H1 (cell line): ENCODE results near the gene MISFA. TPM values are rescaled to one million over a fixed set of nuclear protein-coding genes. Genes with fewer than 3 reads are reported as not detected.

Experiments
- CTCF ChIA-PET: fragments of 300-600 bp; sonication (Branson Sonifier 250); formaldehyde crosslinking; loops from one replicate; lab custom pipeline; 2021; ENCODE audit not compliant: partially characterized antibody; lab: Charles Lee
- POLR2A ChIA-PET: fragments of 300-600 bp; sonication (Branson Sonifier 250); formaldehyde crosslinking; loops from one replicate; lab custom pipeline; 2021; ENCODE audit warnings: inconsistent platforms; ENCODE audit not compliant: partially characterized antibody; lab: Charles Lee
- DNase-seq, 2 experiments: peaks; one replicate each; pipeline versions ENCODE4 v3.0.0 to v3.0.0-alpha.2; 2010 to 2022; ENCODE audit warnings: low spot score in 2 of 2, low read depth in 1 of 2, mixed read lengths in 1 of 2
- FAIRE-seq: peaks from 2 replicates; lab custom pipeline; 2011; peaks lifted over from hg19 to GRCh38; lab: Jason Lieb, UNC
- H2AFZ ChIP-seq: 2 replicates; pipeline ENCODE4 v1.8.1; 2012; ENCODE audit warnings: low read length, inconsistent platforms
- H2AK5ac ChIP-seq: 2 replicates; pipeline ENCODE4 v1.6.1; 2013; ENCODE audit warnings: low read depth, low read length
- H2BK120ac ChIP-seq: replicated peaks from 2 replicates; pipeline ENCODE3; 2013; ENCODE audit warnings: low read depth, low read length, inconsistent platforms
- H2BK12ac ChIP-seq: 2 replicates; pipeline ENCODE4 v1.6.1; 2013; ENCODE audit warnings: low read depth, low read length
- H2BK15ac ChIP-seq: 2 replicates; pipeline ENCODE4 v1.6.1; 2013; ENCODE audit warnings: low read length
- H2BK20ac ChIP-seq: 2 replicates; pipeline ENCODE4 v1.6.1; 2013; ENCODE audit warnings: low read length
- H2BK5ac ChIP-seq: 2 replicates; pipeline ENCODE4 v1.6.1; 2013; ENCODE audit warnings: low read depth, low read length
- H3K14ac ChIP-seq: 2 replicates; pipeline ENCODE4 v1.6.1; 2013; ENCODE audit warnings: inconsistent platforms; ENCODE audit not compliant: insufficient read length
- H3K18ac ChIP-seq: 2 replicates; pipeline ENCODE4 v1.6.1; 2013; ENCODE audit warnings: low read length; ENCODE audit errors: extremely low read depth
- H3K23ac ChIP-seq: 2 replicates; pipeline ENCODE4 v1.6.1; 2013; ENCODE audit warnings: inconsistent platforms; ENCODE audit not compliant: insufficient read length
- H3K23me2 ChIP-seq: 2 replicates; pipeline ENCODE4 v1.6.1; 2013; ENCODE audit warnings: low read depth, low read length
- H3K27ac ChIP-seq: 2 replicates; pipeline ENCODE4 v1.6.1; 2011; ENCODE audit warnings: low read depth, low read length, inconsistent platforms
- H3K27me3 ChIP-seq, 4 experiments: replicated peaks in 1 of 4; 1 replicate in 1 of 4; 2 replicates in 3 of 4; pipeline versions ENCODE4 v1.6.1 to v1.8.1; 2011 to 2013; ENCODE audit warnings: low read length in 3 of 4, mild to moderate bottlenecking in 3 of 4, inconsistent platforms in 2 of 4, mixed read lengths in 2 of 4, moderate library complexity in 1 of 4; ENCODE audit not compliant: control insufficient read depth in 3 of 4, insufficient read depth in 3 of 4; ENCODE audit errors: extremely low read depth in 1 of 4
- H3K36me3 ChIP-seq, 4 experiments: 2 replicates each; pipeline versions ENCODE4 v1.6.1 to v1.8.1; 2011 to 2013; ENCODE audit warnings: mild to moderate bottlenecking in 4 of 4, low read length in 3 of 4, moderate library complexity in 2 of 4, control low read depth in 1 of 4, inconsistent platforms in 1 of 4; ENCODE audit not compliant: insufficient read depth in 4 of 4, control insufficient read depth in 2 of 4
- H3K4ac ChIP-seq: replicated peaks from 2 replicates; pipeline ENCODE3; 2013; ENCODE audit warnings: low read length, low read depth, mixed read lengths, inconsistent platforms; ENCODE audit not compliant: insufficient read length
- H3K4me1 ChIP-seq, 4 experiments: replicated peaks in 1 of 4; 1 replicate in 1 of 4; 2 replicates in 3 of 4; pipeline versions ENCODE4 v1.6.1 to v1.8.1; 2011 to 2013; ENCODE audit warnings: low read length in 3 of 4, inconsistent platforms in 2 of 4, mixed read lengths in 1 of 4; ENCODE audit not compliant: insufficient read depth in 4 of 4, control insufficient read depth in 3 of 4
- H3K4me2 ChIP-seq, 2 experiments: 2 replicates each; pipeline versions ENCODE4 v1.6.1 to v1.8.1; 2011 to 2013; ENCODE audit warnings: low read depth in 2 of 2, low read length in 2 of 2, control low read depth in 1 of 2, inconsistent platforms in 1 of 2, mild to moderate bottlenecking in 1 of 2; ENCODE audit not compliant: insufficient read depth in 1 of 2
- H3K4me3 ChIP-seq, 4 experiments: fragments of 200-600, 300-600 bp in 1 of 4; sonication (generic), shearing (Covaris generic), sonication (Bioruptor Twin) in 1 of 4; 2 replicates each; pipeline versions ENCODE4 v1.5.1 to v1.8.1; 2011 to 2016; ENCODE audit warnings: low read length in 4 of 4, low read depth in 3 of 4, control low read depth in 2 of 4, inconsistent platforms in 2 of 4, mild to moderate bottlenecking in 2 of 4, mixed read lengths in 1 of 4, moderate library complexity in 1 of 4; ENCODE audit not compliant: insufficient read depth in 2 of 4; ENCODE audit errors: extremely low read depth in 1 of 4
- H3K56ac ChIP-seq: replicated peaks from 2 replicates; pipeline ENCODE3; 2013; ENCODE audit warnings: low read depth, mild to moderate bottlenecking, mixed read lengths, low read length, inconsistent platforms; ENCODE audit not compliant: insufficient read length
- H3K79me1 ChIP-seq: 2 replicates; pipeline ENCODE4 v1.6.1; 2013; ENCODE audit warnings: low read depth, low read length, control low read depth
- H3K79me2 ChIP-seq, 2 experiments: 2 replicates each; pipeline versions ENCODE4 v1.6.1 to v1.8.1; 2012 to 2013; ENCODE audit warnings: low read length in 2 of 2, mild to moderate bottlenecking in 2 of 2, inconsistent platforms in 1 of 2; ENCODE audit not compliant: insufficient read depth in 2 of 2, control insufficient read depth in 1 of 2
- H3K9ac ChIP-seq, 4 experiments: replicated peaks in 1 of 4; 1 replicate in 1 of 4; 2 replicates in 3 of 4; pipeline versions ENCODE4 v1.6.1 to v1.8.1; 2011 to 2013; ENCODE audit warnings: low read depth in 3 of 4, low read length in 3 of 4, control low read depth in 2 of 4, mild to moderate bottlenecking in 2 of 4, moderate library complexity in 2 of 4, inconsistent platforms in 1 of 4; ENCODE audit errors: extremely low read depth in 1 of 4
- H3K9me3 ChIP-seq, 2 experiments: 2 replicates each; pipeline versions ENCODE4 v1.6.1 to v1.8.1; 2012 to 2013; ENCODE audit warnings: mild to moderate bottlenecking in 2 of 2, moderate library complexity in 2 of 2, control low read depth in 1 of 2, inconsistent platforms in 1 of 2, low read depth in 1 of 2, low read length in 1 of 2, mixed read lengths in 1 of 2; ENCODE audit not compliant: insufficient read depth in 2 of 2
- H4K20me1 ChIP-seq, 2 experiments: replicated peaks in 1 of 2; 2 replicates each; pipeline versions ENCODE3 to v1.8.1; 2011 to 2013; ENCODE audit warnings: inconsistent platforms in 2 of 2, low read length in 2 of 2, mild to moderate bottlenecking in 1 of 2; ENCODE audit not compliant: insufficient read depth in 2 of 2, control insufficient read depth in 1 of 2
- H4K5ac ChIP-seq: 2 replicates; pipeline ENCODE4 v1.6.1; 2013; ENCODE audit warnings: low read length, low read depth, mixed read lengths, inconsistent platforms; ENCODE audit not compliant: insufficient read length
- H4K8ac ChIP-seq: 2 replicates; pipeline ENCODE4 v1.8.0; 2013; ENCODE audit warnings: mild to moderate bottlenecking, moderate library complexity, low read length, inconsistent platforms; ENCODE audit not compliant: insufficient read depth; ENCODE audit errors: extremely low read depth
- H4K91ac ChIP-seq: replicated peaks from 2 replicates; pipeline ENCODE3; 2013; ENCODE audit warnings: low read length, mixed read lengths, inconsistent platforms; ENCODE audit not compliant: insufficient read length
- CREB1 ChIP-seq: IDR thresholded peaks from 2 replicates; pipeline ENCODE4 v1.6.1; 2012; ENCODE audit warnings: inconsistent platforms
- JUND ChIP-seq: IDR thresholded peaks from 2 replicates; pipeline ENCODE4 v1.6.1; 2011; ENCODE audit warnings: mild to moderate bottlenecking, improper control_type of control experiment, low read length
- MAX ChIP-seq: IDR thresholded peaks from 2 replicates; pipeline ENCODE4 v1.6.1; 2012; ENCODE audit warnings: inconsistent platforms
- NANOG ChIP-seq: IDR thresholded peaks from 2 replicates; pipeline ENCODE4 v1.6.1; 2011; ENCODE audit warnings: low read length, low read depth, mild to moderate bottlenecking, inconsistent platforms; ENCODE audit not compliant: insufficient read depth, poor library complexity, severe bottlenecking
- POLR2AphosphoS5 ChIP-seq: IDR thresholded peaks from 2 replicates; pipeline ENCODE4 v1.6.1; 2011; ENCODE audit warnings: low read depth, low read length
- RAD21 ChIP-seq, 2 experiments: IDR thresholded peaks in 1 of 2; conservative IDR thresholded peaks in 1 of 2; 2 replicates each; pipeline ENCODE4 v1.6.1; 2011; ENCODE audit warnings: low read depth in 2 of 2, low read length in 2 of 2, improper control_type of control experiment in 1 of 2, inconsistent platforms in 1 of 2, mild to moderate bottlenecking in 1 of 2, moderate library complexity in 1 of 2
- RBBP5 ChIP-seq: IDR thresholded peaks from 2 replicates; pipeline ENCODE4 v1.7.1; 2012; ENCODE audit warnings: low read depth, mild to moderate bottlenecking, inconsistent platforms, low read length, moderate library complexity, borderline replicate concordance
- RXRA ChIP-seq: IDR thresholded peaks from 2 replicates; pipeline ENCODE4 v1.6.1; 2011; ENCODE audit warnings: low read depth, mild to moderate bottlenecking, low read length, moderate library complexity; ENCODE audit not compliant: insufficient read depth
- SIN3A ChIP-seq, 2 experiments: IDR thresholded peaks in 1 of 2; conservative IDR thresholded peaks in 1 of 2; 2 replicates each; pipeline ENCODE4 v1.6.1; 2011 to 2012; ENCODE audit warnings: low read length in 2 of 2, improper control_type of control experiment in 1 of 2, low read depth in 1 of 2, mild to moderate bottlenecking in 1 of 2
- SIRT6 ChIP-seq: IDR thresholded peaks from one replicate; pipeline ENCODE4 v1.7.1; 2012; ENCODE audit warnings: low read length, inconsistent platforms
- WGBS, 2 experiments: shearing (Covaris generic) in 1 of 2; methylation state at CpG; one replicate each; pipeline versions ENCODE4 v1.1.6 to v1.1.7; 2013 to 2015; ENCODE audit warnings: low lambda C conversion rate in 2 of 2, mixed read lengths in 2 of 2, inconsistent platforms in 1 of 2, low coverage in 1 of 2, missing lambda C conversion rate in 1 of 2; ENCODE audit not compliant: insufficient replicate concordance in 2 of 2, insufficient coverage in 1 of 2, insufficient read length in 1 of 2; ENCODE audit errors: extremely low coverage in 1 of 2, missing lambda C conversion rate in 1 of 2; 5-methylcytosine and 5-hydroxymethylcytosine counted together
- polyA plus RNA-seq, 7 experiments: library from polyadenylated mRNA; depleted of rRNA in 3 of 7; stranded (reverse) in 5 of 7; unstranded in 2 of 7; fragments of >200 nt in 5 of 7; fragments of 200-250 nt in 2 of 7; gene quantifications; 1 replicate in 5 of 7; 2 replicates in 1 of 7; 4 replicates in 1 of 7; pipeline versions ENCODE4 v1.2.1 to v1.2.3, GENCODE V29; 2011 to 2013; ENCODE audit warnings: missing spikeins in 2 of 7, mixed read lengths in 2 of 7
- total RNA-seq: library from RNA; stranded (reverse); fragmentation: NEBNext Ultra II Directional; extraction: Animal tissue kit (Norgen Biotek cat#: 25700); gene quantifications from 2 replicates; pipeline ENCODE4 v1.2.1, GENCODE V29; 2021
- TF ChIP-seq, protein P1 (sequence below), 3 experiments: IDR thresholded peaks; 1 replicate in 2 of 3; 2 replicates in 1 of 3; pipeline versions ENCODE4 v1.5.1 to v1.6.1; 2011; ENCODE audit warnings: low read length in 3 of 3, mild to moderate bottlenecking in 3 of 3, inconsistent platforms in 2 of 3, low read depth in 1 of 3, moderate library complexity in 1 of 3; ENCODE audit not compliant: insufficient read depth in 1 of 3; ENCODE audit errors: control extremely low read depth in 1 of 3

MISFA gene
- total and polyA plus RNA-seq, 2 of the 8 experiments (the other 6 are each of a cell fraction or from before 2014, with no cell fraction given), result 0.51 to 3.8 TPM

- H3K23ac ChIP-seq, result no peak overlapping the region
- peaks cover 0 to 4% of the 10 kb centered on the region in 2 experiments for H4K20me1 ChIP-seq
- H4K91ac ChIP-seq, result no peak overlapping the region
- H3K36me3 ChIP-seq, result peaks cover 2 to 42% (median 20%) of the 10 kb centered on the region in 4 experiments; a peak in 7 of 8 replicates
- H3K56ac ChIP-seq, result no peak overlapping the region
- no peaks in the 10 kb centered on the region for H3K79me1 ChIP-seq
- WGBS, 2 experiments, result 87% methylated on average over 10 of the region's 10 CpGs; no CpG with 5 or more reads in 1 of the 2 experiments
- peaks cover 0 to 17% of the 10 kb centered on the region in 2 experiments; a peak in 2 of 4 replicates for H3K79me2 ChIP-seq
- H2AFZ ChIP-seq, result no peak overlapping the region
- no peak for FAIRE-seq
- H3K4ac ChIP-seq, result no peak overlapping the region
- H3K9me3 ChIP-seq, result no peaks in the 10 kb centered on the region
- no peak overlapping the region for H2BK20ac ChIP-seq
- H3K27me3 ChIP-seq, result no peaks in the 10 kb centered on the region
- no peak overlapping the region for H2BK120ac ChIP-seq
- H3K18ac ChIP-seq, result no peak overlapping the region
- H2AK5ac ChIP-seq, result no peak overlapping the region
- H4K5ac ChIP-seq, result no peak overlapping the region
- H4K8ac ChIP-seq, result no peak overlapping the region
- ChIA-PET CTCF (interaction anchor here (0.9 to 1.0 kb wide), 3 partner anchors 66 to 884 kb away, joined by 3 to 4 read pairs (median 4); no protein-coding TSS in a partner anchor), POLR2A (interaction anchor here (1.1 kb wide), 1 partner anchor 11 kb away, joined by 3 read pairs; no protein-coding TSS in a partner anchor)
- H2BK5ac ChIP-seq, result no peak overlapping the region
- H2BK15ac ChIP-seq, result no peak overlapping the region
- H3K9ac ChIP-seq, result no peak overlapping the region
- no peak overlapping the region for H2BK12ac ChIP-seq
- no peaks in the 10 kb centered on the region for H3K23me2 ChIP-seq
- H3K27ac ChIP-seq, result no peak overlapping the region
- no peak overlapping the region for H3K4me2 ChIP-seq
- H3K4me1 ChIP-seq, result no peaks in the 10 kb centered on the region
- DNase-seq, result no peak
- no peak overlapping the region for H3K14ac ChIP-seq
- no peak overlapping the region for H3K4me3 ChIP-seq
- TF ChIP-seq JUND (no peak), SIRT6 (no peak), CREB1 (no peak), MAX (no peak), RBBP5 (no peak), RXRA (no peak), SIN3A (conservative IDR thresholded peaks at IDR 0.05 in 1 of 2, IDR thresholded peaks at IDR 0.05 in 1 of 2; ENCODE audit: low read depth in 1 of 2, low read length in 2 of 2) (no peak), NANOG (no peak), POLR2AphosphoS5 (no peak), RAD21 (IDR thresholded peaks at IDR 0.05 in 1 of 2, conservative IDR thresholded peaks at IDR 0.05 in 1 of 2; ENCODE audit: low read depth in 2 of 2, low read length in 2 of 2) (no peak)
- TF ChIP-seq, protein P1, sequence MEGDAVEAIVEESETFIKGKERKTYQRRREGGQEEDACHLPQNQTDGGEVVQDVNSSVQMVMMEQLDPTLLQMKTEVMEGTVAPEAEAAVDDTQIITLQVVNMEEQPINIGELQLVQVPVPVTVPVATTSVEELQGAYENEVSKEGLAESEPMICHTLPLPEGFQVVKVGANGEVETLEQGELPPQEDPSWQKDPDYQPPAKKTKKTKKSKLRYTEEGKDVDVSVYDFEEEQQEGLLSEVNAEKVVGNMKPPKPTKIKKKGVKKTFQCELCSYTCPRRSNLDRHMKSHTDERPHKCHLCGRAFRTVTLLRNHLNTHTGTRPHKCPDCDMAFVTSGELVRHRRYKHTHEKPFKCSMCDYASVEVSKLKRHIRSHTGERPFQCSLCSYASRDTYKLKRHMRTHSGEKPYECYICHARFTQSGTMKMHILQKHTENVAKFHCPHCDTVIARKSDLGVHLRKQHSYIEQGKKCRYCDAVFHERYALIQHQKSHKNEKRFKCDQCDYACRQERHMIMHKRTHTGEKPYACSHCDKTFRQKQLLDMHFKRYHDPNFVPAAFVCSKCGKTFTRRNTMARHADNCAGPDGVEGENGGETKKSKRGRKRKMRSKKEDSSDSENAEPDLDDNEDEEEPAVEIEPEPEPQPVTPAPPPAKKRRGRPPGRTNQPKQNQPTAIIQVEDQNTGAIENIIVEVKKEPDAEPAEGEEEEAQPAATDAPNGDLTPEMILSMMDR (IDR thresholded peaks at IDR 0.05; ENCODE audit: control extremely low read depth in 1 of 3, insufficient read depth in 1 of 3, low read depth in 1 of 3, low read length in 3 of 3), result no peak
These were observed 15.1 kb downstream of the MISFA start for GRCh38 chr11:18614667-18615066.
